ENCODE measurements around the gene GFRA1. TPM values are rescaled to one million over a fixed set of nuclear protein-coding genes. Genes with fewer than 3 reads are reported as not detected.
"Not testable (repeated sequence)": the region's sequence is repeated elsewhere in the genome, so short reads cannot be mapped to it uniquely, and the experiment has no call there.

The GFRA1 gene
- polyA plus RNA-seq, 4 donors, result 19.6 to 29.4 (median 24.4) TPM

DNA sequence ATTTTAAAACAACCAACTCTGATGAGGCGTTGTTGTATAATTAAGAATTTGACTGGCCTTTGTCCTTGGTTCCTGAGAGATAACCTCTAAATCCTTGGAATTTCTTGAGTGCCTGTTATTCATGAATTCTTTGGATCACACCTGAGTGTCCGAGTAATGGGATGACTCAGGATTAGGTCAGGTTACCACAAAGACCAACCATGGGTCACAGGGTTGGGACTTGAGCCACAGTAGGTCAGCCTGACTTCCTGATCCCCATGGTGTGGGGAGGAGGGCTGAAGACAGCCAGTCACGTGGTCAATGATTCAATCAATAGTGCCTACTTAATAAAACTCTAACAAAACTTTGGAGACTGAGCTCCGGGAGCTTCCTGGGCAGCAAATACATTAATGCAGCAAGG lies 192.5 kb downstream of the GFRA1 start:
- no peak for DNase-seq (ENCODE audit: low read depth in 4 of 4, low spot score in 3 of 4)

DNA sequence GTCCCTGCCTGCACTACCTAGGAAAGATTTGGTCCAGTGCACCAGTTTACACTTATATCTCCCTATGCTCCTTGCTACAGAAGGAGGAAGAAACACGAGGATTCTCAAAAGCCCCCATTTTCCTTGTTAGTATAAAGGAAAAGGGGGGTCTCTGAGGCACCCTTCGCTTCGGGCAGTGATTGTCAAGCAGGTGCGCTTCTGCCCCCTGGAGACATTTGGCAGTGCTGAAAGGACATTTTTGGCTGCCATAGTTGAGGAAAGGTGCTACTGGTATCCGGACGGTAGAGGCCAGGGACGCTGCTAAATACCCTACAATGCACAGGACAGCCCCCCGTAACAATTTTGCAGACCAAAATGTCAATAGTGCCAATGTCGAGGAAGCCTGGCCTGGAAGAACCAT lies 193.7 kb downstream of the GFRA1 start:
- DNase-seq (ENCODE audit: low read depth in 4 of 4, low spot score in 3 of 4), result no peak

DNA sequence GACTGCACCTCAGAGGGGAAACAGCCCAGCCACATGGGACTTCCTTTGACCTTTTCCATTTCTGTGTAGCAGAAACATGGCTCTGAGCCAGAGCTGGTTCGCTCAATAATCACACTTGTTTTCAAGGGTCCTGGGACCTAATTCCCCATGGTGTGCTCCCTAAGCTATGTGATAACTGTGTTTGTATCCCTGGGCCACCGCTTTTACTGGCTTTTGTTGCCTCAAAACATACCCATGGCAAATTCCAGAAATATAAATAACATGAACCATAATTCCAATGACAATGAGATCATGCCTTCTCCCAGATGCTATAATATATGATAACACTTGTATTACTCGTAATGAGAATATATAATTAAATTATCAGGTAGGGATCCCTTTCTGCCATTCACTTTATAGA lies 196.4 kb downstream of the GFRA1 start:
- no peak for DNase-seq (ENCODE audit: low read depth in 4 of 4, low spot score in 3 of 4)

DNA sequence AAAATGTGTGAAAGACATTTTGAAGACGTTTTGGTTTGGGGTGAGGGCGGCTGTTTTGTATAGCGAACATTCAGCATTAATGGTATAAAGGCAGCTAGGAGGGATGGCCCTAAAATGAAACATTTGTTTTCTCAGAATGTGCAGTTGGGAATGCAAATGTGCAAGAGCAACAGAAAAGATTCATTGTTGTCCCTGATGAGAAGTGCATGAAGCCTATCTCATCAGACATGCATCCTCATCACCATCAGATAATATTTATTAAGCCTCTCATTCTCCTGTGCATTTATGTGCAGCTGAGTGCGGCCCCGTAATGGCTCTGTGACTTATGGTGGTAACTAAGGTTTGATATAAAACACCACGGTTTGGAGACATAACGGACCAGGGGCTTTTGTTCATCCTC lies 199.5 kb downstream of the GFRA1 start:
- DNase-seq (ENCODE audit: low read depth in 4 of 4, low spot score in 3 of 4), result no peak

DNA sequence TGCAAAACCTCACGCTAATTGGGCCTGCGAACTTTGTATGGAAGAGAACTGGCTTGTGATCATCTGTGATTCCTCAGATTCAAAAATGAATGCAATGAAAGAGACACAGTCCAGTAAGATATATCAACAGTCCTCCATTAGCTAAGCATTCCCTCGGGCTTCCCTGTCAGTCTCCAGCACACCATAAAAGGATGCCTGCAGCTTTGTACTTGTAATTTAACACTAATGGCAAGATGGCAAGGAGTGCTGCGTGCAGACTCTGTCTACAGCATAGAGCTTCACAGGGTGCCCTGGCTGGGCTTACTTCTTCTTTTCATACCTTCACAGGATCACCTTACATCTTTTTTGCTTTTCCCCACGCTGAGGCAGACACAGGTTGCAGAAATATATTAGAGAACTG lies 200.0 kb downstream of the GFRA1 start:
- no peak for DNase-seq (ENCODE audit: low read depth in 4 of 4, low spot score in 3 of 4)

DNA sequence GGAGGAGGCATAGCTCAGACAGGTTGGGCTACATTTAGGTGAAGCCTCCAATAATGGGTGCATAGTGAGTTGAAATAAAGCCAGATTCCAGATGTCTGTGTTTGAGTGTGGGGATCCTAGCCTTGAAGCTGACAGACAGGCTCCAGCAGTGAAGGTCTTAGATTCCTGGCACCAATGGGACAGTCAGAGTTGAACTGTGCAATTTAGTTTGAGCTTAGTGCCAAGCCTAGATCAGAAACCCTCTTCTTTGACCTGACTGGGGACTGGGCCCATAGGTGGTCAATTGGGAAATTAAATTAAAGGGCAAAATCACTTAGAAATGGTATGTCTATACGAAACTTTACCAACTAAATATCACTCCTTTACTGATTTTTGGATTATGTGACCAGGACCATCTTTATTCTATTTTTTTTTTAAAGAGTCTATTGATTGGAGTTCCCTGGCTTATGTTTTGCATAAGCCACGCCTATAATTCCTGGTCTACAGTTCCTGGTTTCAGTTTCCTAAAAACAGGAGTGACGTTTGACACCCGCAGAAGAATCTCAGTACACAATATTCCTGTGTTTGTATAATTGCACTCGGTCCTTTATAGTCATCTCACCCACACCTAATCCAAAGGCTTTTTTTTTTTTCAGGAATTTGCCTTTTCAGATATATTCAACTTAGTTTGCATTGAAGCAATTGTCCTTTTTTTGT lies 201.4 kb downstream of the GFRA1 start:
- DNase-seq (ENCODE audit: low read depth in 4 of 4, low spot score in 3 of 4), result no peak

DNA sequence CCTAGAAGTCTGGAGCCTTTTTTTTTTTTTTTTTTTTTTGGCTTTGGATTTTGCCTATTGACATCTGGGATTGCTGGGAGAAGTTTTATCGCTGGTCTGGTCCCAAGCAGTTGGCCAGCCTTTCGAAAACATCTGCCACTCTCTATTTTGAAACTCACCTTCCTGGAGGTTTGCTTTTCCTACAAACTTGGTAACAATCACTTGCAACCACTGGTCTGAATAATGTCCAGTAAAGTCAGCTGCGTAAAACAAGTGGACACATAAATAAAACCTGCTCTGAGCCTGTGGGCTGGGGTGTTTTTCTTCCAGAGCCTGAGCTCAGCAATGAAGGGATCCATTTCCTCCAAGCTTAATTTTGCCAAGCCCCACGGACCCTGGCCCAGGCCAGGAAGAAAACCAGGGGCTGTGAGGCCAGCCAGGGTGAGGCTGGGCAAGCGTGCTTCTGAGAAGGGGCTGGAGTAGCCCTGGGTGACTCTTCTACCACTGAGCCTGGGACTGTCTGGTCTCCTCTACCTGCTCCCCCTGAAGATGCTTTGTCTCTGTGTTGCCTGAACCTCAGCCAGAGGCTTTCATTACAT lies 202.2 kb downstream of the GFRA1 start:
- DNase-seq (ENCODE audit: low read depth in 4 of 4, low spot score in 3 of 4), result no peak

DNA sequence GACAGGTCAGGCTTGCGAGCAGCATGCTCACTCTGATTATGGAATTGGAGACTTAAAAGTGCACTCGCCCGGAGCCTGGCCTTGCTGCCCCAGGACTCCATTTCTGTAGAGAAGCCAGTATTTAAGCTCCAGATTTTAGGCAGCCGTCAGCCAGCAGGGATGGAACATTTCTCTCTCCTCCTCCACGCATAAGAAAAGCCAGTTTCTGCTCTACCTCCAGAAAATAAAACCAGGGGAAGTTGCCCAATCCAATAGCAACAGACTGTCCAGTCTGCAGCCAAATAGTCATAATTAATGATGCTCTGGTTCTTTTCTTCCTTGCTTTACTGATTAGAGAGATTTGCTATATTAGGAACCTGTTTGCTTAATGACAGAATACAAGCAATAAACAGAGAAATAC lies 203.2 kb downstream of the GFRA1 start:
- no peak for DNase-seq (ENCODE audit: low read depth in 4 of 4, low spot score in 3 of 4)

DNA sequence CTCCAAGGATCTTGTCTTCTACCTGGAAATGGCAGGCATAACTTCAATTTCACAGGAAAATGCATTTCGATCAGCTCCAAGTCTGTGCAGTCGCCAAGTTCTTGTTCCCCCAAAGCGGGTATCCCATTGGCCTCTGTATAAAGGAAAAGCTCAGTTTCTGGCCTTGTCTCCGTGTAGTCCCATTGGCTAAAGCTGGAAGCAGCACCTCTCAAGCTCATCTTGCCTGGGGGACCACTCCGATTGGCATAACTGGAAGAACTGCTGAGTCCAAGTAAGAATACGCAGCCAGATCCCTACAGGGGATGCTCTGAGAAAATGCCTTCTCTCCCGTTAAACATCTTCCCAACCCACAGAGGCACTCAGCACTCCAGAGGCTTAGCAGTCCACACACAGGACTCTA lies 205.2 kb downstream of the GFRA1 start:
- no peak for DNase-seq (ENCODE audit: low read depth in 4 of 4, low spot score in 3 of 4)

DNA sequence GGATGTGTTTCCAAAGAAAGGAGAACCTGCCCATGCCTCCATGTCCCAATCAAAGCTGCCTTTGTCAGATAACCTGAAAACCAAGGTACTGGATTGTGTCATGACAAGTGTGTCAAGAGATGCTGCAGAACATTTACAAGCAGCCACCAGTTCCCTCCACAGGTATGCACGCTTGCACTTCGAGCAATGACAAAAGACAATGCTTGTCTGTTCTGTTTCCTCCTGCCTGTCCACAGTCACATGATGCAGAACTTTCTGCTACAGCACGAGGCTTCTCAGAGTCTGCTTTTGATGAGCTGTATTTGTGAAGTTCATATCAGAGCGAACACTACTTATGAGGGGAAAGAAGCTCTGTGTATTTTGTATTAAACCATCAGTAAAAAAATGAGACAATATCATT lies 209.9 kb downstream of the GFRA1 start:
- DNase-seq (ENCODE audit: low read depth in 4 of 4, low spot score in 3 of 4), result no peak

DNA sequence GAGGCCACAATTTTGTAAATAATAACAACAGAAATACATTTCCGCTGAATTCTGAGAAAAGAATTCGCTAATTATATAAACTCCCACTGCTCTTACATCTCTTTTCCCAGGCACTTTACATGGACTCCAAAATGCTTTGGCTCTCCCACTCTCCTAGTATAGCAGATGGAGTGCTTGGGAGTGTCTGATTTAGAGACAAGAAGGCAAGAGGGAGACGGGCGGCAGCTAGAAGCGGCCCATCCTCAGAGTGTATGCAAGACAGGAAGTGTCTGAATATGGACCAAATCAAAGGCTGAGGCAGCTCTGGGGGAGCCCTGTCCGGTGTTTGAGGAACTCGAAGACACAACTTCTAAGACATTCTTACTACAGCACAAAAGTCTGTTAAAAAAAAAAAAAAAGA lies 212.1 kb downstream of the GFRA1 start:
- DNase-seq (ENCODE audit: low read depth in 4 of 4, low spot score in 3 of 4), result no peak

DNA sequence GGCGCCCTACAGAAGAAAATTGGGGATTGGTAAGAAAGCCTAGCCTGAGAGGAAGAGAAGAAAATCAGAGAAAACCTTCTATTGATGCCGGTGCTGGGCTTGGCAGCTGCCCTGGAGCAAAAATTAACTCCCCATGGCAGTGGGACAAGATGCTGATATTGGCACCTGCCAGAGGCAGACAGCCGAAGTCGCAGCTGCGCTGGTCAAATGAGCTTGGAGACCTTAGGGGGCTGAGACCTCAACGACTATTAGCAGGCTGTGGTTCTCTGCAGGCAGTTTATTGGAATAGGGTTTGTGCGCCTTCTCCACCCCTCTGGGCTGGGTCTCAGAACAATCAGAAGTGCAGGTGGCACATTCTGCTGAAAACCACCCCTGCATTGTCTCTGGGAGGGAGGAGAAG lies 213.7 kb downstream of the GFRA1 start:
- DNase-seq (ENCODE audit: low read depth in 4 of 4, low spot score in 3 of 4), result no peak

DNA sequence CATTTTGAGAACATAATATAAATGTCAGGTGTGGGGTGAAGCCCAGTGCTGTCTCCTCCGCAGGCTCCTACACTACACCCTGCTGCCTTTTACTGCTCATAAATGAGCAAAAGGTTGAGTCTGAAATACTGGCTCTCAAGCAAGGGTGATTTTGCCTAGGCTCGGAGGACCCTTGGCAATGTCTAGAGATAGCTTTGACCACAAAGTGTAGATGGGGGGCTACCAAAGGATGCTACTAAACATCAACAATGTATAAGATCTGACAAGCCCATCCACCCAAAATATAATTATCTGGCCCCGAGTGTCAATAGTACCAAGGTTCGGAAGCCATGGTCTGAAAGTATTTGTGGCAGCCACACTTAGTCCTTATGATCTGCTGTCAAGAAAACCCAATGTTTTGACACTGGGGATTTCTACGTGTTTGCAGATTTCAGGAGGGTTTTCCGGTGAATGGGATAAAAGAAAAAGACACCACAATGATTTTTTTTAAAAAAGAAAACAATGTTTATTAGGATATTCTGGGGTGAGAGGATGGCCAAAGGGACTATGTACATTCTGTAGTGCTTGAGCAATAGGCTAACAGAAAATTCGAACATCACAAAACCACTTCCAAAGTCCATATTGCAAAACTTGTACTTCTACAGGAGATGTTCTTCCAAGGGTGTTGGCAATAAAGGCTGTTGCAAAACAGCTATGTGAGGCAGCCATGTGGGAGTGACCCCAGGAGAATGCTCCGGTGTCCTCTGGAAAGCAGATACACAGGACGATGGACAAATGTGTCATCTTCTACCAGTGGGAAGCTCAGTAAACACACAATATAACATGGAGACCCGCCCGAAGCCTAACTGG lies 216.3 kb downstream of the GFRA1 start:
- DNase-seq (ENCODE audit: low read depth in 4 of 4, low spot score in 3 of 4), result no peak

DNA sequence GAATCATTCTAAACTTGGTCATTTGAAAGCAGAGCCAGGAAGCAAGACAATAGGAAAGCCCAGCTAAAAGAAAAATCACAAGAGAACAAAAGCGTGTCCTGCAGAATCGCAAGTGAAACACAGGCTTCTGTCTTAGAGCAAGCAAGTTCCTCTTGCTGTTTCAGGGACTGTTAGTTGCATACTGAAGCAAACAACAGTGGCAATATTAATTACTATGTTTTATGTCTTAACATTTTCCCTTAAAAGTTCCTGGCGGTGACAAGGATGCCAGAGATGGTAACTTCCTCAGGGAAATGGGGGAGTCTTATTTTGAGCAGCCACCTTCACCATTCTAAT lies 217.1 kb downstream of the GFRA1 start:
- DNase-seq (ENCODE audit: low read depth in 4 of 4, low spot score in 3 of 4), result no peak

DNA sequence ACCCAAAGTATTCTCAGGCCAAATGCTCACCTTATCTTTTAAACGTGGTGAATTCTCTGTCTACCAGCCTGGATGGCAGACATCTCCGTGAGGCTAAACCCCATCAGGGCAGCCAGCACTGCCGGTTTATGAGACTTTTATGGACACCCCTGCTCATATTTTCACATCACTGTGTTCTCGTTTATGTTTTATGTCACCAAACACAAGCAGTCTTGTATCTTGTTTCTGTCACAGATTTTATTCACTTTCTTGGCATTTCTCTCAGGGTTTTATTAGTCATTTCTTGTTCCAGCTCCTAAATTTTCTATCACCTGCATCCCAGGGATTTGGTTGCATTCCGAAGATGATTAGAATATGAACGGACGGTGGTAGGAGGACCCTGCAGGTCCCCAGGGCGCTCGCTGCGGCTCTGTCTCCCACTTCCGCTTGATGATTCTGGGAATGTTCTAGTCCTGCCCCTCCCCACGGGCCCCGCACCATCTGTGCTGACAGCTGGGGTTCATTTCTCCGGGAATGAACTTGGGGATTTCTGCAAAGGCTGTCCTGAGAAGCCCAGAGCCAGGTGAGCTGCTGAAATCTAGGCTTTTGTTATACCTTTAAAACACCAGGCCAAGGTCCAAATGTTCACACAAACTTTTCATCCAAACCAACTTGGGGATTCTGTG lies 217.6 kb downstream of the GFRA1 start:
- no peak for DNase-seq (ENCODE audit: low read depth in 4 of 4, low spot score in 3 of 4)

DNA sequence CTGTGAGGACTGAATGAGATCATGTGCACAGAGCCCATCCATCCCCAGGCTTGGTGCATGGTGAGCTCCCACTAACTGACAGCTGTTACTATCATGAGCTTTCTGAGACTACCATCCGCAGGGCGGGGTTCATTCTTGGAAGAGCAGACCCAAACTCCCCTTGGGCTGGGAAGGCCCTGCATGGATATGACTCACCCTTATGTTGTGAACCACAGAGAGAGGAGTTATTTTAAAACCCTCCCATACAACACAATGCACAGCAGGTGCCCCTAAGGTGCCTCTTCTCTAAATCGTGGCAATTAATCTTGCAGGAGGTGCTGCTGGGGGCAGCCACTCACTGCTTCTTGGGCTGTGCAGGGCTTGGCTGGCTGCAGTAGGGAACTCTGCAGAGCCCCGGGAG lies 219.1 kb downstream of the GFRA1 start:
- no peak for DNase-seq (ENCODE audit: low read depth in 4 of 4, low spot score in 3 of 4)

DNA sequence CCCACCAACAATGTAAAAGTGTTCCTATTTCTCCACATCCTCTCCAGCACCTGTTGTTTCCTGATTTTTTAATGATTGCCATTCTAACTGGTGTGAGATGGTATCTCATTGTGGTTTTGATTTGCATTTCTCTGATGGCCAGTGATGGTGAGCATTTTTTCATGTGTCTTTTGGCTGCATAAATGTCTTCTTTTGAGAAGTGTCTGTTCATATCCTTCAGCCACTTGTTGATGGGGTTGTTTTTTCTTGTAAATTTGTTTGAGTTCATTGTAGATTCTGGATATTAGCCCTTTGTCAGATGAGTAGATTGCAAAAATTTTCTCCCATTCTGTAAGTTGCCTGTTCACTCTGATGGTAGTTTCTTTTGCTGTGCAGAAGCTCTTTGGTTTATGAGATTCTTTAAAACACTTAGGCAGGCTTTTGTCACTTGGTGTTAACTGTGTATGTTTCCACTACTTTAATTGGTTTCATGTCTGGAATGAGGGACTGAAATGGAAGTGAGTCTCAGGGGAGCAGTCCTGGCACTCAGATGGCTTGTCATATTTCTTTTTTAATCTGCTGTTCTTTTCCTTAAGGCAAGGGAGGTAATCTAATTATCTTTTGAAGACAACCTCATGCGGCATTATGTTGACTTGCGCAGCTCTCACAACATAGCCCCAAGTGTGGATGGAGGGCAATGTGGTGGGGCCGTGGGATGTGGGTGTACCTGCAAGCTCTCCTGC lies 219.8 kb downstream of the GFRA1 start:
- not testable (repeated sequence) for DNase-seq (ENCODE audit: low read depth in 4 of 4, low spot score in 3 of 4)

DNA sequence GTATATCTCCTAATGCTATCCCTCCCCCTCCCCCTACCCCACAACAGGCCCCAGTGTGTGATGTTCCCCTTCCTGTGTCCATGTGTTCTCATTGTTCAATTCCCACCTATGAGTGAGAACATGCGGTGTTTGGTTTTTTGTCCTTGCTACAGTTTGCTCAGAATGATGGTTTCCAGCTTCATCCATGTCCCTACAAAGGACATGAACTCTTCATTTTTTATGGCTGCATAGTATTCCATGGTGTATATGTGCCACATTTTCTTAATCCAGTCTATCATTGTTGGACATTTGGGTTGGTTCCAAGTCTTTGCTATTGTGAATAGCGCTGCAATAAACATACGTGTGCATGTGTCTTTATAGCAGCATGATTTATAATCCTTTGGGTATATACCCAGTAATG lies 220.5 kb downstream of the GFRA1 start:
- not testable (repeated sequence) for DNase-seq (ENCODE audit: low read depth in 4 of 4, low spot score in 3 of 4)

DNA sequence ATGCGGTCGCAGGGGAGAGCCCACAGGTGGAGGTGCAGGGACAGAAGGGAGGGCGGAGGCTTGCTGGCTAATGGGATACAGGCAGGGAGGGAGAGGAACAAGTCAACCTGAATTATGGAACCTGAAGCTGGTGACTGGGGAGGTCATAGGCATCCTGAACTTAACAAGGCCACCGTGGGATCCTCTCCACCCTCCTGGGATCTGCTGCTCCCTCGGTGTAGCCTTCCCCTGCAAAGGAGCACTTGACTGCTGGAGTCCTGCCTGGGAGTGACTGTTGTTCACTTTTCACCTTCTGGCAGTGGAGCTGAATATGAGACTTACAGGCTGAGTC lies 223.1 kb downstream of the GFRA1 start:
- no peak for DNase-seq (ENCODE audit: low read depth in 4 of 4, low spot score in 3 of 4)

DNA sequence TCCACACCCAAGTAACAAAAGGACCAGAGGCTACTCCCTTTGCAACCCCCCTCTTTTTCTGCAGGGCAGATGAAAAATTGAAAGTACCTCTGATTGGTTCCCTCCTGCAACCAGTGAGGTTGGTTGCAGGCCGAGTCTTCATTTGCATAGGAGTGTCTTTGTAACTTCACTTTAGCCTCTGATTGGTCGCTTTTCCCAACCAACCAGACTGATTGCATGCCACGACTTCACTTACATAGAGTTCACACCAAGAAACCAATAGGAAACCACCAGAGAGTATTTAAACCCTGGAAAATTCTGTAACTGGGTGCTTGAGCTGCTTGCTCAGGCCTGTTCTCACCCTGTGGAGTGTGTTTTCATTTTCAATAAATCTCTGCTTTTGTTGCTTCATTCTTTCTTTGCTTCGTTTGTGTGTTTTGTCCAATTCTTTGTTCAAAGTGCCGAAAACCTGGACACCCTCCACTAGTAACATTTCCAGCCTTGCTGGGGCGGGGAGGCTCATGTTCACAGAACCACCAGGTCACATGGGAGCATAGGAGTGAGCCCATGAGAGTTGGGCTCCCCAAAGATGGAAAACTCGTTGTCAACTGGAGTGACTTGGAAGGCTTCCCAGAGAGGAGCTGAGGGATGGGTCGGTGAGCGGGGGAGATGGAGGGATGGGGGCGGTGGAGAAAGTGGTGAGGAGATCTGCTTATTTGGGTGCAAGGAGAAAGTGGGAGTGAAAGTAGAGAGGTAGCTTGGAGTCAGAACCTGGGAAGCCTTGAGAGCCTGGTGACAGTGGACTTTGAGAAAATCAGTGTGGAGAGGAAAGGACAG lies 223.6 kb downstream of the GFRA1 start:
- DNase-seq (ENCODE audit: low read depth in 4 of 4, low spot score in 3 of 4), result no peak

Measured in right renal pelvis (tissue), 4 donors.